ENCODE measurements around the gene MMAB. TPM values are rescaled to one million over a fixed set of nuclear protein-coding genes. Genes with fewer than 3 reads are reported as not detected.
A peak's percentile ranks its signal among the peaks of the same experiment; 100 is the strongest.

MMAB gene
- 39.8 and 48.1 TPM in 2 replicates for total RNA-seq

DNA sequence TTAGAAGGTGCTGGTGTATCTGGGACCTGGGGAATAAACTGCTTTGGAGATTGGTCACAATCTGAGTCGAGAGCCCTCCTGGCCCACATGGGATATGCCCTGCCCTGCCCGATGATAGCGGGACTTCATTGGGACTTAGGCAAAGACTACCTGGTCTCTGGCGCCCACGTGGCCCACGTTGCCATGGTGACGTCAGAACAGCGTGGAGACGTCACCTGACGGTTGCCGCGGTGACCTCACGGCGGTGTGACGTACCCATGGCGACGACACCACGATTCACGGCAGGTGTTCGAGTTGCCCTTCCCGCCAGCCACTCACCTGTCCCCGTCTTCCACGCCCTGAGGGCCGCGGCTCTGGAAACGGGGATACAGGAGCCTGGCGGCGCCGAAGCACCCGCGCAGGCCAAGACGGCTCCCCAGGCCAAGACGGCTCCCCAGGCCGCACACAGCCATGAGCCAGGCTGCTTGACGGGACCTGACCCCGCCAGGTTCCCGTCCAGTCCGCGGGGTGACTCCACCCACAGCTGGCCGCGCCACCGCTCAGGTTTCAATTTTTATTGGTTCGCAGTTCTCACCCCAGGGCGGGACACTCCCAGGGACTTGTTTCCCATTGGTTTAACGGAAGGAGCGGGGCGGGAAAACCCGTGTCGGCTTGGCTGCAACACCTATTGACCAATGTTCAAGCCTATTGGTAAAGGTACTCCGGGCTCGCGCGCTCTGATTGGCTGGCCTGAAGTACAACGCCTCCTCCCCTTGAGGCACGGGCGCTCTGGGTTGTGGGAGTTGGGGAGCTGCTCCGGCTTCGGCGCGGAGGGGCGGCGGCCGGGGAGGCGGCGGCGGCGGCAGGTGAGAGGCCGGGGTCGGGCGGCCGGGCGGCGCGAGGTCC, at the start of gene MMAB, which contains the start of gene MVK:
Gene MMAB (minus strand): TSS at position 476 of the 885 bp plus-strand sequence. CDS start 24 bp downstream, at position 452.
Gene MVK (plus strand): TSS at position 766 of the 885 bp plus-strand sequence. CDS start 1,029 bp downstream, outside the sequence.
- TF ChIP-seq, protein P1, sequence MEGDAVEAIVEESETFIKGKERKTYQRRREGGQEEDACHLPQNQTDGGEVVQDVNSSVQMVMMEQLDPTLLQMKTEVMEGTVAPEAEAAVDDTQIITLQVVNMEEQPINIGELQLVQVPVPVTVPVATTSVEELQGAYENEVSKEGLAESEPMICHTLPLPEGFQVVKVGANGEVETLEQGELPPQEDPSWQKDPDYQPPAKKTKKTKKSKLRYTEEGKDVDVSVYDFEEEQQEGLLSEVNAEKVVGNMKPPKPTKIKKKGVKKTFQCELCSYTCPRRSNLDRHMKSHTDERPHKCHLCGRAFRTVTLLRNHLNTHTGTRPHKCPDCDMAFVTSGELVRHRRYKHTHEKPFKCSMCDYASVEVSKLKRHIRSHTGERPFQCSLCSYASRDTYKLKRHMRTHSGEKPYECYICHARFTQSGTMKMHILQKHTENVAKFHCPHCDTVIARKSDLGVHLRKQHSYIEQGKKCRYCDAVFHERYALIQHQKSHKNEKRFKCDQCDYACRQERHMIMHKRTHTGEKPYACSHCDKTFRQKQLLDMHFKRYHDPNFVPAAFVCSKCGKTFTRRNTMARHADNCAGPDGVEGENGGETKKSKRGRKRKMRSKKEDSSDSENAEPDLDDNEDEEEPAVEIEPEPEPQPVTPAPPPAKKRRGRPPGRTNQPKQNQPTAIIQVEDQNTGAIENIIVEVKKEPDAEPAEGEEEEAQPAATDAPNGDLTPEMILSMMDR (IDR thresholded peaks at IDR 0.05; ENCODE audit: insufficient read depth, low read length, poor library complexity, severe bottlenecking): no peak
- DNase-seq (ENCODE audit: low read depth): peak; percentile 98
- Histone ChIP-seq H3K4me3 (ENCODE audit: low read depth, low read length) (peak within 1 kb of the TSS; percentile 70), H3K27me3 (ENCODE audit: control insufficient read depth, insufficient read depth, low read length) (no peaks in the 10 kb centered on the region), H3K36me3 (ENCODE audit: control insufficient read depth, insufficient read depth, low read length) (peaks cover 1% of the 10 kb centered on the region)

DNA sequence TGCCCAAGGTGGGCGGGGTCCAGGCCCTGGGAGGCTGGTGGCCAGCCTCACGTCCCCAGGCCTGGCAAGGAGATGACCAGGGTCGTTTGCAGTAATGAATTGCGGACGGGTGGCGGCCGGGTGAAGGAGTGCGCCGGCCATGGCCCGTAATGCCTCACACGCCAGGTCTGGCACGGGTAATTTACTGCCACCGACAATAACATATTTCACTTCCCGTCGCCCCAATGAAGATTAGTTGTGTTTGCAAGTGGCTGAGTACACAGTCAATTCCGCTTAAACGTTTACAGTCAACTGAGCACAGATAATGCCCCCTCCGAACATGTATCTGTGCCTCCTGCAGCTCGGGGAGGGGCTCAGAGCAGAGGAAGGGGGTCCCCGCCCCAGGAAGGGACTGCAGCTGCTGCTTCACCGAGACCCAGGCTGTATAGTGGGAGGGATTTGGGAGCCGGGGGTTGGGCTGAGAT, 48.6 kb upstream of the MMAB start:
- Histone ChIP-seq H3K27me3 (ENCODE audit: control insufficient read depth, insufficient read depth, low read length) (peaks cover 17% of the 10 kb centered on the region), H3K36me3 (ENCODE audit: control insufficient read depth, insufficient read depth, low read length) (no peaks in the 10 kb centered on the region), H3K4me3 (ENCODE audit: low read depth, low read length) (no peak overlapping the region)
- DNase-seq (ENCODE audit: low read depth): no peak
- TF ChIP-seq, protein P1 (IDR thresholded peaks at IDR 0.05; ENCODE audit: insufficient read depth, low read length, poor library complexity, severe bottlenecking): no peak

DNA sequence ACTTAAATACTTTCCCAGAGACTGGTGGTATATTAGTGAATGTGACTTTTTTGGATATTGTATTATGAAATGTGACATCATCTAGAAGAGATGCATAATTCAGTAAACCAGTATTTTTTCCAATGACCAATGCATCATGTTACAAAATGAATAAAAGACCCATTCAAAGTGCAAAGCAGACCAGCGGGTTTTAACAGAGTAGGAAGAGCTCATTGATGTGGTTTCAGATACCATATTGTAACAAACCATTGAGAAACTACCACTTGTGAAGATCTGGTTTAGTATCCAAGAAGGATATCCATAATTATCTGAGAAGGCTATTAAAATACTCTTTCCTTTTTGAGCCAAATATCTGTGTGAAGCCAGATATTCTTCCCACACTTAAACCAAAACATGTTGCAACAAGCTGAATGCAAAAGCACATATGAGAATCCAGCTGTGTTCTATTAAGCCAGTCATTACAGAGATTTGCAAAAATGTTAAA, 47.9 kb upstream of the MMAB start:
- DNase-seq (ENCODE audit: low read depth): no peak
- TF ChIP-seq, protein P1 (IDR thresholded peaks at IDR 0.05; ENCODE audit: insufficient read depth, low read length, poor library complexity, severe bottlenecking): no peak
- H3K4me3 ChIP-seq (ENCODE audit: low read depth, low read length): no peak overlapping the region
- no peaks in the 10 kb centered on the region for H3K36me3 ChIP-seq (ENCODE audit: control insufficient read depth, insufficient read depth, low read length)
- H3K27me3 ChIP-seq (ENCODE audit: control insufficient read depth, insufficient read depth, low read length): peaks cover 24% of the 10 kb centered on the region

DNA sequence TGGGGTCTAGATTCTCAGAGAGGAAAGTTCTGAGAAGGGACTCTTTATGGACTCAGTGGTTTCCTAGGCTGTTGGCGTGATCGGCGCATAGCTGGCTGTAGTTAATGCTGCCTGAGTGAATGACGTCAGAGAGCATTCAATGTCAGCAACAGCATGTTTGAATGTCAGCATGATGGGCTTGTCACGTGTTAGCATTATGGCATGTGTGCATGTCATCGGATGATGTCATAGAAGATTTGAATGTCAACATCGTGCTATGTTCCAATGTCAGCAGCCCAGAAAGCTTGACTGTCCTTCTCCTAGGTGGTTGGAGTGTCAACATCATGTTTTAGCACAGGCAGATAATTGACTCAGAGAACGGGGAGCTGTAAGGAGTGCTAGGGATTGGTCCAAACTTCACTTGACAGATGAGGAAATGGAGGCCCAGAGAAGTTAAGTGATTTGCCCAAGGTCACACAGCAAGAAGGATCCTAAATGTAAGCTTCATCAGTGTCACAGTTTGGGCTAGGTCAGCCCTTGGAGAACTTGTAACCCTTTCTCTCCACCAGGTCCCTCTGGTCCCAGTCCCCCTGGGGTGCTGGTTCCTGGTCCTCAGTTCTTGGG, 45.8 kb upstream of the MMAB start:
- no peak overlapping the region for H3K4me3 ChIP-seq (ENCODE audit: low read depth, low read length)
- no peaks in the 10 kb centered on the region for H3K36me3 ChIP-seq (ENCODE audit: control insufficient read depth, insufficient read depth, low read length)
- TF ChIP-seq, protein P1 (IDR thresholded peaks at IDR 0.05; ENCODE audit: insufficient read depth, low read length, poor library complexity, severe bottlenecking): no peak
- peaks cover 38% of the 10 kb centered on the region for H3K27me3 ChIP-seq (ENCODE audit: control insufficient read depth, insufficient read depth, low read length)
- DNase-seq (ENCODE audit: low read depth): no peak

DNA sequence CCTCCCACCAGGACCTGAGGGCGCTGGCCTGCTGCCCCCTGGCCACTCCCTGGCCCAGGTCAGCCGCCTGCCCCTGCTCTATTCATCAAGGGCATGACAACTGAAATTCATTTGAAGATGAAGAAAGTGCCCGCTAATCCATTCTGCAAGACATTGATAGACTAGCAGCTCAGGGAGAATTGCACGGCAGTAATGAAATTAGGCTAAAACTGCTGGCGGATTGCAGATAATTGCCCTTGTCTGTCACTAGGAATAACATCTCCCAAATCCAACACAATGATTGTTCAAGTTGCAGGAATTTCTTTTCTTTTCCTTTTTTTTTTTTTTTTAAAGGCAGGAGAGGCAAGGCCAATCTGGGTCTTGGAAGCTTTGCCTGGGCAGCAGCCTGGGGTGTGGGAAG, 44.8 kb upstream of the MMAB start:
- DNase-seq (ENCODE audit: low read depth): no peak
- H3K4me3 ChIP-seq (ENCODE audit: low read depth, low read length): no peak overlapping the region
- H3K36me3 ChIP-seq (ENCODE audit: control insufficient read depth, insufficient read depth, low read length): no peaks in the 10 kb centered on the region
- TF ChIP-seq, protein P1 (IDR thresholded peaks at IDR 0.05; ENCODE audit: insufficient read depth, low read length, poor library complexity, severe bottlenecking): no peak
- peaks cover 46% of the 10 kb centered on the region for H3K27me3 ChIP-seq (ENCODE audit: control insufficient read depth, insufficient read depth, low read length)

All from kidney epithelial cell (primary cell).